ENCODE data around the gene FHIT. TPM values are rescaled to one million over a fixed set of nuclear protein-coding genes. Genes with fewer than 3 reads are reported as not detected.

The FHIT gene
- total RNA-seq, 4 donors from 2014 or later = 1.6 to 12.9 (median 7.8) TPM

GRCh38 chr3:60707452-60708020 lies 543.7 kb downstream of the FHIT start:
- peaks cover 0 to 13% (median 4%) of the 10 kb centered on the region in 4 donors for H3K9me3 ChIP-seq
- H3K27ac ChIP-seq = no peak overlapping the region
- no peak for DNase-seq (ENCODE audit: low spot score in 2 of 2)
- no peak overlapping the region for H3K4me3 ChIP-seq
- 83 to 85% methylated on average over 2 of the region's 2 CpGs for WGBS, 2 donors
- no peaks in the 10 kb centered on the region for H3K36me3 ChIP-seq
- H3K4me1 ChIP-seq = no peaks in the 10 kb centered on the region
- H3K27me3 ChIP-seq = no peaks in the 10 kb centered on the region
- no peak for TF ChIP-seq EP300 (IDR thresholded peaks at IDR 0.05)
- TF ChIP-seq CTCF (IDR thresholded peaks at IDR 0.05) = no peak
- TF ChIP-seq POLR2A (IDR thresholded peaks at IDR 0.05) = no peak

GRCh38 chr3:60703956-60704736 lies 547.1 kb downstream of the FHIT start:
- TF ChIP-seq POLR2A (IDR thresholded peaks at IDR 0.05) (no peak), EP300 (IDR thresholded peaks at IDR 0.05) (no peak), CTCF (IDR thresholded peaks at IDR 0.05) (no peak)
- Histone ChIP-seq H3K27me3 (no peaks in the 10 kb centered on the region), H3K4me3 (no peak overlapping the region), H3K27ac (no peak overlapping the region), H3K9me3 (peaks cover 0 to 8% (median 3%) of the 10 kb centered on the region in 4 donors), H3K4me1 (no peaks in the 10 kb centered on the region), H3K36me3 (no peaks in the 10 kb centered on the region)
- 42 to 50% methylated on average over 3 of the region's 3 CpGs for WGBS, 2 donors
- DNase-seq (ENCODE audit: low spot score in 2 of 2) = no peak

- WGBS, 2 donors = 82 to 94% methylated on average over 3 of the region's 3 CpGs
- H3K27ac ChIP-seq = no peak overlapping the region
Observed at GRCh38 chr3:60703008-60703407, 548.2 kb downstream of the FHIT start.

GRCh38 chr3:60698117-60698516 lies 553.1 kb downstream of the FHIT start:
- Histone ChIP-seq H3K4me1 (no peaks in the 10 kb centered on the region), H3K9me3 (peaks cover 0 to 2% (median under 1%) of the 10 kb centered on the region in 4 donors), H3K4me3 (no peak overlapping the region), H3K27me3 (no peaks in the 10 kb centered on the region), H3K36me3 (no peaks in the 10 kb centered on the region), H3K27ac (no peak overlapping the region)
- no peak for DNase-seq (ENCODE audit: low spot score in 2 of 2)
- WGBS, 2 donors = 67 to 69% methylated on average over 3 of the region's 3 CpGs
- TF ChIP-seq CTCF (IDR thresholded peaks at IDR 0.05) = no peak
- TF ChIP-seq POLR2A (IDR thresholded peaks at IDR 0.05) = no peak
- no peak for TF ChIP-seq EP300 (IDR thresholded peaks at IDR 0.05)

More at GRCh38 chr3:60703008-60703407, 548.2 kb downstream of the FHIT start:
- no peaks in the 10 kb centered on the region for H3K4me1 ChIP-seq
- TF ChIP-seq CTCF (IDR thresholded peaks at IDR 0.05) (no peak), POLR2A (IDR thresholded peaks at IDR 0.05) (no peak), EP300 (IDR thresholded peaks at IDR 0.05) (no peak)
- H3K9me3 ChIP-seq = peaks cover 0 to 8% (median 3%) of the 10 kb centered on the region in 4 donors
- no peak for DNase-seq (ENCODE audit: low spot score in 2 of 2)
- H3K4me3 ChIP-seq = no peak overlapping the region
- no peaks in the 10 kb centered on the region for H3K27me3 ChIP-seq
- no peaks in the 10 kb centered on the region for H3K36me3 ChIP-seq

- Histone ChIP-seq H3K4me3 (no peak overlapping the region), H3K9me3 (peaks cover 0 to 2% (median 0%) of the 10 kb centered on the region in 4 donors), H3K27ac (no peak overlapping the region), H3K36me3 (no peaks in the 10 kb centered on the region), H3K27me3 (no peaks in the 10 kb centered on the region), H3K4me1 (no peaks in the 10 kb centered on the region)
- no peak for DNase-seq (ENCODE audit: low spot score in 2 of 2)
- TF ChIP-seq POLR2A (IDR thresholded peaks at IDR 0.05) (no peak), CTCF (IDR thresholded peaks at IDR 0.05) (no peak), EP300 (IDR thresholded peaks at IDR 0.05) (no peak)
Observed at GRCh38 chr3:60697132-60697531, 554.1 kb downstream of the FHIT start.
